GM18499 (cell line): Measurements from ENCODE around the gene POU3F3.
A peak's percentile ranks its signal among the peaks of the same experiment; 100 is the strongest.

Experiments used
- ATAC-seq: cut with Tn5 transposase; IDR thresholded peaks from one replicate; pipeline ENCODE4 v1.9.1; 2021; ENCODE audit warnings: moderate number of reproducible peaks; ENCODE audit not compliant: insufficient read depth, unreplicated experiment

Gene POU3F3

DNA sequence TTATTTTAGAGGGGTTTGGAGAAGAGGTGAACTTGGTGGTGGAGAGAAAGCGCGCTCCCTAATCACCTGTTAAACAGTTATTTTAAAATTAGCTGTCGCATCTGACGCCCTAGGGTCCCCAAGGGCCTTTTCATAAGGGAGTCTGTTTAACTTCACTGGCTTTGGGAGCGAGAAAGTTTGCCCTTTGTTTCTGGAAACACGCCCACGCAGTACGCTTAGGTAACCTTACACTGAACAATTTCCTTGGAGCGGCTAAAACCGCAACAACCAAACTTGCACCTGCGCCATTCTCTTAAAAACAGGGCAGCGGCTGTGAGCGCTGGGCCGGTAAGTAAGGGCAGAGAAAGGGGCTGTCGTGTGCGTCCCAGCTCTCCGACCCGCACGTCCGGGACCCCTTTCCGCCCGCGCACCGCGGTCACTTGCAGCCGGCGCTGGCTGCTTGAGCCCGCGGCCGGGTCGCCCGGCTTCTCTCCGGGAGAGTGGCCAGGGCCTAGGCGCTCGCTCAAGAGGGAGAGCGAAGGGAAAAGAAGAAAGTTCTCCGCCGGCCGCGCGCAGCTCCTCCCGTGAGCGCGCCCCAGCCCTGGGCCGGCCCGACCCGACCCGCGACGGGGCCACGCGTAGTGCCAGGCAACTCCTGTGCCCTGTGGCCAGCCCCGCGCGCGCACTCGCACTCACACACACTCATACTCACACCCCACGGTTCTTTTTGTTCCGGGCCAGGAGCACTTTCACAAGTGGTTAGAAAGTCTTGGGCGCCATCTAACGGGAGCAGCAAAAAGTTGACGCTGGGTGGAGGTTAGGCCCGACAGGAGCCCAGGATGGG is 19.2 kb downstream of the POU3F3 start:
- ATAC-seq = peak; percentile 69

GRCh38 chr2:104873689-104874054 is 19.8 kb downstream of the POU3F3 start:
- no peak for ATAC-seq

GRCh38 chr2:104874230-104874629 is 20.3 kb downstream of the POU3F3 start:
- no peak for ATAC-seq

DNA sequence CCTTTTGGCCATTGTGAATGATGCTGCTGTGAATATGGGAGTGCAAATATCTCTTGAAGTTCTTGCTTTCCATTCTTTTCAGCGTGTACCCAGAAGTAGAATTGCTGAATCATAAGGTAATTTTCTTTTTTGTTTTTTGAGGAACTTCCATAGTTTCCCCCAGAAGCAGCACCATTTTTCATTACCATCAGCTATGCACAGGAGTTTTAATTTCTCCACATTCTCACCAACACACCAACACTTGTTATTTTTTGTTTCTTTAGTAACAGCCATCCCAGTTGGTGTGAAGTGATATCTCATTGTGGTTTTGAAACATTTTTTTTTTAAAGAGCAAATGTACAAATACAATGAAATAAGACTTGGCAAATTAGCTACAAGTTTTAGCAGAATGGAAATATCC is 21.3 kb downstream of the POU3F3 start:
- no peak for ATAC-seq

GRCh38 chr2:104876606-104877570 is 23.0 kb downstream of the POU3F3 start:
- no peak for ATAC-seq

- ATAC-seq = no peak
These were observed 25.1 kb downstream of the POU3F3 start for GRCh38 chr2:104878863-104879512.

- ATAC-seq = no peak
These were observed 26.2 kb downstream of the POU3F3 start for GRCh38 chr2:104880076-104880475.

DNA sequence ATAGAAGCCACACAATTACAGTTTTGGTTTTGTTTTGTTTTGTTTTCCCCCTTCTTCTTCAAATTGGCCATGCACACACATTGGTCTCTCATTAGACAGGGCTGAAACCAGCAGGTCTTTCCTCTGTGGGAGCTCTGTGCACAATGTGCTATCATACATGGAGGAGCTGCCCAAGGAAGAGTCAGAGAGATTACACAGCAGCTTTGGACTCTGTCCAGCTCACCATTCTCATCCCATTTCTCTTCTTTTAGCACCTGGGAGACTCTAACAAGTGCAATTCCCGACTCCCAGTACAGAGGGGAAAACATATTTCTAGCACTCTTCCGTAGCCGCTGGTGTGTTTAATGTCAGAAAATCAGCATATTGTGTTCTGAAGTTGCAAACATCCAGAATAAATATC is 29.4 kb downstream of the POU3F3 start:
- no peak for ATAC-seq

DNA sequence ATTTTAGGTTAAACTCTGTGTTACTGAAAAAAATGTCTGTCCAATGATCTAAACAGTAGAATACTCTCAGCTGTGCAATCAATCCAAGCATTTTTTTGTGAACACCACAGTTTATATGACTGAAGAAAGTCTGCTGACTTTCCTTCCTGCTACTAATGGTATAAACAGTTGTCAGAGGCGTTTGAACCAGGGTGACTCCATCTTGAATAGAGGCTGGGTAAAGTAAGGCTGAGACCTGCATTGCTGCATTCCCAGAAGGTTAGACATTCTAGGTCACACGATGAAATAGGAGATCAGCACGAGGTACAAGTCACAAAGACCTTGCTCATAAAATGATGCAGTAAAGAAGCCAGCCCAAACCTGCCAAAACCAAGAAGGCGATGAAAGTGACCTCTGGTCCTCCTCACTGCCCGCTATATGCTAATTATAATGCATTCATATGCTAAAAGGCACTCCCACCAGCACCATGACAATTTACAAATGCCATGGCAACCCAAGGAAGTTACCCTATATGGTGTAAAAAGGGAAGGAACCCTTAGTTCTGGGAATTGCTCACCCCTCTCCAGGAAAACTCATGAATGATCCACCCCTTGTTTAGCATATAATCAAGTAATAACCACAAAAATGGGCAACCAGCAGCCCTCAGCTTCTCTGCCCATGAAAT is 31.3 kb downstream of the POU3F3 start:
- ATAC-seq = no peak

DNA sequence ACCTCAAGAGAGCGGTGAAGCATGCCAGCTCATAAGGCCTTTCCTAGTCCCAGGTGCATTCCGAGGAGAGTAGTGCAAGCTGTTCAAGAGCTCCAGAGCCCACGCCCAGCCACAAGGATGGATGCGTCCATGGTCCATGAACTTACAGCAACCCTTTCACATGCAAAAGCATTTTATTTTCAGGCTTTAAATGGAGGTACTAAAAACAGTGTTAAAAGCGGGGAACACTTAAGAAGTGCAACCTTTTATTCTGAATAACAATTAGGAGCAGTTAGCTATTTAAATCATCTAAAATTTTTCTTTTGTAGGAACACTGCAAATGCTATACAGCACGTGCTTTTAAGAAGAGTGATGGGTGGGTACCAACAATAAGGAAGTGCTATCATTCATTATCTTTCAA is 33.8 kb downstream of the POU3F3 start:
- ATAC-seq = no peak

DNA sequence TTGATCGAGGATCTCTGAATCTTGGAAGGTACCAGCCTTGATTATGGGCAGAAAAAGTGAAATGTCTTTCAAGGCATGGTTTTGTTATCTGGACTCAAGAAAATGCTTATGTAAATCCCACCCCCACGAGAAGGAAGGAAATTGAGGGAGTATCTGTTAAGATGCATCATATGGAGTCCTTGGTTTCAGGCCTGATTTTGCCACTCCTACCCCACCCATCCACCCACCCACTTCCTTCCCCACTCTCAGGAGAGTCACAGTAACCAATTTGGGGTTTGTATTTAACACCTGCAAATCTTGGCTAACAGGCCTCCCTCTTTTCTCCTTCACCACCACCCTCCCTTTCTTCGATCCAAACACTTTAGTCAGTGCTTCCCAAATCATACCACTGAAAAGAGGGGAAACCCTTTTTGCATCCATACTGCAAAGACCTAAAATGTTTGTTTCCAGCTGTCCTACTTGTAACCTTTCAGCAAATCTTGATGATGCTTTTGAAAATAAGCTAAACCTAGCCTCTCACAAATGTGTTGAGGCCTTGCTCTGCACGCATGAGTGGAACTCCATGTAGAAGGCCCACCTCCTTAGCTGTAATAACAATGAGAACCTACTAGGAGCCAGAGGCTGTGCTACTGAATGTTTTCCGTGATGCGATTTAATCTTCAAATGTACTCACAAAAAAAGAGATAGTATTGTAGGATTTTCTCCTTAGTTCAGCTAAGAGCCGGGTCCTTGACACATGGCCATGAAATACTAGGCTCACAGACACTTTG is 34.8 kb downstream of the POU3F3 start:
- ATAC-seq = no peak

DNA sequence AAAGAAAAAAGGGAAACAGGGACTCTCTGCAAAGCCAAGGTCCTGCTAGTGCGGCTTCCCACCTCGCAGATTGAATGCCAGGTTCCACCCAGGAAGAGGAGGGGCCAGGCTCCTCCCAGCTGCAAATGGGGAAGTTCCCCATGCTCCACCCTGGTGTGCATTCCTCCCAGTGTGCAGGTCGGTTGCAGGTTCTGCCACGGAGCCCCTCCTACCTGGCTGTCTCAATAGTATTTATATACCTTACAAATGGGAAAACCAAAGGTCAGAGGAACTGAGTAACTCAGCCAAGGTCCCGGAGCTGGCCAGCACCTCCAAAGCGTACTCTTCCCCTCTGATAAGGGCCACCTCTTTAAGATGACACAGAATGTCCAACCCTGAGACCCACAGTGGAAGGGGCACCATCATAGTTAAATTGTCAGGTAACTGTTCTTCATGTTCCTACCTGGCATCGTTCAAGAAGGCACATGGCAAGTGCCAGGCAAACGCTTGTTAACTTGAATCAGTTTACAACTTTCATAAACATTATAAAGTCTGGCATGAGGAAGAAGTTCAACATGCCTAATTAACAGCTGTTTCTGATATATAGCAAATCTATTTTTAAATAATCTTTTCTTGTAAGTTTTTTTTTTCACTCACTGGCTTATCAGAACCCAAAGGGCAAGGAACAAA is 35.5 kb downstream of the POU3F3 start:
- no peak for ATAC-seq

GRCh38 chr2:104889960-104890684 is 36.2 kb downstream of the POU3F3 start:
- ATAC-seq = no peak

DNA sequence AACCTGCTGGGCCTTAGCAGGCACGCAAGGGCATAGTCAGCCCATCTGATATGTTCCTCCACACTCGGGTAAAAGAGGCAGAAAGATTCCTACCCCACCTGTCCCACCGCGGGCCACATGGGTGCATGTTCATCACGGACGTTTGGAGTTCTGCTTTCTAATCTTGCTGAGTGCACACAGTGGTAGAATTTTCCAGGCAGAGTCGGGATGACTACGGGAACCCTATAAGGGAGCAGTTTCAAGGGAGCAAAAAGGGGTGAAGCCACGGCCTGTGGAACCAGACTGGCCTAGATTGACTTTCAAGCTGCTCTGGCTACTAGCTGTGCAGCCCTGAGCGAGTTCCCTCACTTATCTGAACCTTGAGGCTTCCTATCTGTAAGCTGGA is 36.8 kb downstream of the POU3F3 start:
- no peak for ATAC-seq

DNA sequence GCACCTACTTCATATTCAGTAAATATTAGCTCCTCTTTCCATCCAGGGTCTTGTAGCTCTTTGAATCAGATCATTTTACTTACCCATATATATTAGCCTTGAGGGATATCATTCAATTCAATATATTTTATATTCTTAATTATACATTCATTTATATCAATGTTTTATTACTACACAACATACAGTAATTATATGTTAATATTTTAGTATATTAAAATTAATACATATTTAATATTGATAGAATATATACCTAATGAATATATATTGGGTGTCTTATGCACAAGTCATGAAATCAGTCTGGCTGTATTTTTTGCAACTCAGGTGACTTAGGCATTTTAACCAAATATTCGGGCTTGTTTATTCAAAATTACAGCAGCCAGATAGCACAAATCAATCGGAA is 37.2 kb downstream of the POU3F3 start:
- ATAC-seq = no peak

DNA sequence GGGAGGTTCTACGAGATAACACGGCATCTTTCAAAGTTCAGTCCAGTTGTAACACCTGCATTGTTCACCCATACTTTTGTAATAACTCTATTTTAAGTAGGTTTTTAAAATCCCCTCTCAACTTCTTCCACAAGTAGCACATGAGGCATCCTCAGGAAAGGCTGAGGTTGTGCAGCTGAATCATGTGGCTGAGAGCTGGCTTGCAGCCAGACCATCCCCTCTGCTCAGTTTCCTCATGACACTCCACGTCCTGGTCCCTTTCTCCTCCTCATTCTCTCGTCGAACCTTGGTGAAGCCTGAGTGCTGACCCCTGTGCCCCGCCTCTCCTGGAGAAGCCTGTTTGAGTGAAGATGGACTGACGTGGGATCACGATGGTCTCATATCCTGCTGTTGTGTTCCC is 42.5 kb downstream of the POU3F3 start:
- no peak for ATAC-seq

DNA sequence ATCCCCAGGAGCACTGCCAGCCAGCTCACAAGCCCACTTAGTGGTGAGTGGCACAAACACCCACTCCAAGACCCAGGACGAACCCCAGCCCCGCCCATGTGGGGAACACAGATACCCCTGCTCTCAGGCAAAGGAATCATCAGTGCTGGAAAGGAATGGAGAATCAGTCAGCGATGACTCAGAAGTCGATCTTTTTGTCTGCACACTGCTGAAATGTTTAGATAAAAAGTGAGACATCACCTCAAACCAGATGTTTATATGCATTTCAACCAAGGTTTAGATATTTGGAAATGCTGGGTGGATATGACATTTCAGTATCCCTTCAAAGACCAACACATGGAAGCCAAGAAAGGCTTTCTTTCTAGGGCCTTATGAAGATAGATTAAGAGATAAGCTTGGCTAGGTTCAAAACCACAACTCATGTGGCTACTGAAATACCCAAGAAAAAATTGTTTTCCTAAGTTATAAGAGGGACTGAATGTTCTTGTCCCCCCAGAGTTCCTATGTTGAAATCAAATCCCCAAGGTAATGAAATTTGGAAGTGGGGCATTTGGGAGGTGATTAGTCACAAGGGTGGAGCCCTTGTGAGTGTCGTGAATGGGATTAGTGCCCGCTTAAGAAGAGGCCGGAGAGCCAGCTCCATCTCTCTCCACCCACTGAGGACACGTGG is 43.7 kb downstream of the POU3F3 start:
- no peak for ATAC-seq

- ATAC-seq = no peak
These were observed 46.7 kb downstream of the POU3F3 start for GRCh38 chr2:104900608-104901007.
